GM19463 (cell line): Measurements from ENCODE around the gene TMEM256.

ENCODE experiments used
- ATAC-seq: cut with Tn5 transposase; IDR thresholded peaks from one replicate; pipeline ENCODE4 v1.9.1; 2021; ENCODE audit warnings: mild to moderate bottlenecking, moderate library complexity; ENCODE audit not compliant: unreplicated experiment

The TMEM256 gene

DNA sequence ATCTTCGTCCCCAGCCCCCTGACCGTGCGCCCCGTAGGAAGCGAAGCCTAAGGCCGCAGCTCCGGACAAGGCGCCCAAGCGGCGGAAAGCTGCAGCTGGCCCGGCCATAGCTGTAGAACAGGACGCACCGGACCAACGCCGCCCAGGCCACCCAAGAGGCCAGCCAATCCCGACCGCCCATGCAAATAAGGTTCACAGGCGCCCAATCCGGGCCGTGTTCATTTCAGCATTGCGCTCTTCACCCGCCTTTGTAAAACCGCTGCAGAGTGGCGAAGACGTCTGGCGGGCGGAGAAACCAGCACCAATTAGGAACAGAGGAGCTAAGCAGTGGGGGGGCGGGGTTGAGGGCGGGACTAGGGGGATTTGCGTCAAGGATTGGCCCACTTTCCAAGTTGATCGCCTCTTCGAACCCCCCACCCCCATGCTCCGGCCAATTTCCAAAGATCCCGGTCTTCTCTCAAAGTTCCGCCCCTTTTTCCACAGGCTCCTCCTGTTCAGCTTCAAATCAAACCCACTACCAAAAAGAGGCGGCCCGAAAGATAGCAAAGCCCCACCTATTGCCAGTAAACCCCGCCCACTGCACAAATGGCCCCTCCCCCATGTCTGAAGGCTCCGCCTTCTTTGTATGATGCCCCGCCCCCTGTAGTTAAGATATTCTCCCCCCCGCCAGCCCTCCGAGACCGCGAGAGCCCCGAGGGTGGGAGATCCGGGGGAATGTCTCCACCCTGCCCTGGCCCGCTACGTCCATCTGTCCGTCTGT lies at the start of gene TMEM256:
TMEM256 (minus strand) TSS at position 121 of the 760 bp plus-strand sequence; CDS start at position 108, 13 bp downstream.
- peak; percentile 97 for ATAC-seq

DNA sequence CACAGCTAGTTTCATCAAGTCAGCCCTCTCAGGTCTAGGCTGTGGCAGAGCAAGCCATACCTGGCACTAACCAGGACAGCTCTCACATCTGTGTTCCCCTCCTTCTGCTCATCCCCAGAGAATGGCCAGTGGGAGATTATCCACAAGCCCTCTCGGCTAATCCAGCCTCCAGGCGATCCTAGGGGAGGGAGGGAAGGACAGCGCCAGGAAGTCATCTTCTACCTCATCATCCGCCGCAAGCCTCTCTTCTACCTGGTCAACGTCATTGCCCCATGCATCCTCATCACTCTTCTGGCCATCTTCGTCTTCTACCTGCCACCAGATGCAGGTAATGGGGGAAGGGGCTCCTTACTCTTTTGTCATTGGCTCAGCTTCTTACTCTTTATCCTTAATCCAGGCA lies 44.6 kb upstream of the TMEM256 start:
- ATAC-seq: no peak

DNA sequence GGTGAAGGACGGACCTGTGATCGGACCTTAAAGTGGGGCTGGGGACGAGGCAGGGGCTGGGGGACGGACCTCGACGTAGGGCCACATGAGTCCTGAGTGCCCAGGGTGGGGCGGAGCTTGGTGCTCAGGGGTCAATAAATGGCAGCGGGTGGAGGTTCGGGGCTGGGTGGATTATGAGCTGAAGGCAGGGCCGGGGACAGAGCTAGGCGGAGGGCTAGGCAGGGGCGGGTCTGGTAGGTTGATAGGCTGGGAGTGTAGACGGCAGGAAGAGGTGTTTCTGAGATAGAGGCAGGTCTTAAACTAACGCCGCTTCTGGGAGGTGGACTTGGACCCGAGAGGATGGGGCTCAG lies 41.7 kb upstream of the TMEM256 start:
- ATAC-seq: no peak

- no peak for ATAC-seq
These were observed 41.1 kb upstream of the TMEM256 start, which contains the start of gene CHRNB1 for GRCh38 chr17:7444682-7445618. TSS of gene CHRNB1 (plus strand) at chr17:7445061. CDS start at chr17:7445128, 67 bp downstream.

GRCh38 chr17:7443499-7444485 lies 39.9 kb upstream of the TMEM256 start:
- no peak for ATAC-seq

DNA sequence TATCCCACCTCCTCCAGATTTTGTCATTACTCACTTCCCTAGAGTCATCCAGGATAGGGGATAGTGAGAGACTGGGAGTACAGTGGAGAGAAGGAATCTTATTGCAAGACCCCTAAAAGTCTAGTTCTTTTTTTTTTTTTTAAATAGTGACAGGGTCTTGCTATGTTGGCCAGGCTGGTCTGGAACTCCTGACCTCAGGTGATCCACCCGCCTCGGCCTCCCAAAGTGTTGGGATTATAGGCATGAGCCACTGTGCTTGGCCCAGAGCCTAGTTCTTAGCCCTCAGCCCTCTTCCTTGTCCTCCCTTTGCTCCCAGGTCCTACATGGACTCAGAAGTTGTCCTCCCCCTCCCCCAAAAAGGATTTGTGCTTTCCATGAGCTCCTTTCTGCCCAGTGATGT lies 38.2 kb upstream of the TMEM256 start:
- ATAC-seq: no peak

GRCh38 chr17:7441266-7441665 lies 37.4 kb upstream of the TMEM256 start:
- ATAC-seq: no peak

- ATAC-seq: no peak
These were observed 36.9 kb upstream of the TMEM256 start for GRCh38 chr17:7440834-7441195.

DNA sequence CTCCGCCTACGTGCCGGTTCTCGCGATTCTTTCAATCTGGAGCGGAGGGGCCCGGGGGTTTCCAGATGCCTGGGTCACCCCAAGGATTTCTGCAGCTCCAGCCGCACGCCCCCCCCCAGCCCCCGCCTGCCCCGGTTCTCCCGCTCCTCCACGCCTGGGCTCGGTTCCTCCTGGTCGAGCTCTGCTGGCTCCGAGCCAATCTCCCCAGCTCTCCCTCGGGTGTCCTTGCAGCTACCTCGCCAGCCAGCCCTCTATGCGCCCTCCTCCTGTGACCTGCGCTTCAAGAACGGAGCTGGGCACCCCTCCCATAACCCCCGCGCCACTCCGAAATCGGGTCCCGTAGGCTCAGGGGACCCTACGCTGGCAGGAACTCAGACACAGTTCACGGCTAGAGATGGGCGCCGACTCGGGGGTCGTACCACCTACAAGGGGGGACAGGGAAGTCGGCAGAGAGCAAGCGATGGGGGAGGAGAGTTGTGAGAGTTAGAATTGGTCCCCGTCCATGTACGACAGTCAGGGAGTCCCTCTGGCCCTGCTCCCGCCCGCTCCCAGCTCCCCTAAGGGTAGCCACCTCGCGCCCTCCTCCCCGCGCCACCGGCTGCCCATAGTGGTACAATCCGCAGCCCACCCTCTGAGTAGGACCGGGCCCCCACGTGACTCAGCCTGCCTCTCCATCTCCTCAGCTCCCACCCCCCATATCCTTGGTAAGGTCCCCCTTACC lies 36.4 kb upstream of the TMEM256 start:
- ATAC-seq: no peak

- ATAC-seq: no peak
These were observed 35.7 kb upstream of the TMEM256 start, which contains the start of gene FGF11 for GRCh38 chr17:7439462-7440112. TSS of gene FGF11 (plus strand) at chr17:7439512. CDS start at chr17:7439621, 109 bp downstream.

DNA sequence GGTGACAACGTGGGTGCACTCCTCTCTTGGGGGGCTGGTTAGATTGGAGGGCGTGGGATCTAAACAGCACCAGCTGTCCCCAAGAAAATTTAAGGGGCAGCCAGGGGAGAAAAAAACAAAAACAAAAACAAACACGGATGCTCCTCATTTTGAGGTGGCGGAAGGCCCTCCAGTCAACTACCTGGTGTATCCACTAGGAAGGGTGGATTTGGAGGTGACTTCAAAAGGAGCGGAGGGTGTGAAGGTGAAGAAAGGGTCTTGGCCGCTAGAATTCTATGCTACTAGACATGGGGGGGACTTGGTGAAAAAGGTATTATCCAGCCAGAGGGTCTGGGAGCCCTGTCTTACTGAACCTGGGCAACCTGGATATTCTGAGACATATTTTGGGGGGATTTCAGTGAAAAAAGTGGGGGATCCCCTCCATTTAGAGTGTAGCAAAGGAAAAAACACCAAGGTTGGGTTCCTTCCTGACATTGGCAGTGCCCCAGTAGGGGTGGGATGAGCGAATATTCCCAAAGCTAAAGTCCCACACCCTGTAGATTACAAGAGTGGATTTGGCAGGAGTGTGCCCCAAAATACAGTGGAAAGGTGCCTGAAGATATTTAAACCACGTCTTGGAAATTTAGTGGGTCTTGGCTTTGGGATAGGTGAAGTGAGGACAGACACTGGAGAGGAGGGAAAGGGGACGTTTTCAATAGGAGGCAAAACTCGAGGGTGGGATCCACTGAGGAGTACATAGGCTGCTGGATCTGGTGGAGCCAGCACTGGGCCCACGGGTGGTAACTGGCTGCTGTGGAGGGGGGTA lies 35.0 kb upstream of the TMEM256 start:
- no peak for ATAC-seq

DNA sequence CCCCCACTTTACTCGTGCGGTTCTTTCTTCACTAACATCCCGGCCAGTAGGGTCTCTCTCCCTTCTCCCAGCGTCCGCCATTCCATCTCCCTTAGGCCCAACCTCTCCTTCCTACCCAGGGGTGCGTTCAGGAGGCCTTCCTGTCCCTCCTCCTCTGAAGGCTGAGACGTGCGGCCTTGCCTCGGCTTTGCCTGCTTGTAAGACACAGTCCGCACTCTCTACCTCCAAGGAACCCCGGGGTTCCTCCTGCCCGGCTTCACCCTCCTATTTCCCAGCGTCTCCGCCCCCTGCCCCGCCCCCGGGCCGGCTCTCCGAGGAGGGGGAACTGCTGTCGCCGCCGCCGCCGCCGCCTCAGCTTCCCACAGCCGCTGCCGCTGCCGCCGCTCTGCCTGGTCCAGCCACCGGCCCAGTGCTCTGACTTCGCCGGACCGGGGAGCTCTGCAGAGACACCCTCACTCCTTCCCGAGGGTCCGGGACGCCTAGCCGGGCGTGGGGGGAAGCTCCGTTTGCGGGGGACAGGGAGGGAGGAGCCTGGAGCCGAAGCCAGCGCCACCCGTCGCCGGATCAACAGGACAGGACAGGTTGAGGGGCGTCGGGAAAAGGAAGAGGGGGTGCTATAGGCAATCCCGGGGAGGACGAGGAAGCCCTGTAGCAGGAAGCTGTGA lies 34.2 kb upstream of the TMEM256 start:
- no peak for ATAC-seq

- ATAC-seq: no peak
These were observed 33.5 kb upstream of the TMEM256 start for GRCh38 chr17:7437369-7437863.

DNA sequence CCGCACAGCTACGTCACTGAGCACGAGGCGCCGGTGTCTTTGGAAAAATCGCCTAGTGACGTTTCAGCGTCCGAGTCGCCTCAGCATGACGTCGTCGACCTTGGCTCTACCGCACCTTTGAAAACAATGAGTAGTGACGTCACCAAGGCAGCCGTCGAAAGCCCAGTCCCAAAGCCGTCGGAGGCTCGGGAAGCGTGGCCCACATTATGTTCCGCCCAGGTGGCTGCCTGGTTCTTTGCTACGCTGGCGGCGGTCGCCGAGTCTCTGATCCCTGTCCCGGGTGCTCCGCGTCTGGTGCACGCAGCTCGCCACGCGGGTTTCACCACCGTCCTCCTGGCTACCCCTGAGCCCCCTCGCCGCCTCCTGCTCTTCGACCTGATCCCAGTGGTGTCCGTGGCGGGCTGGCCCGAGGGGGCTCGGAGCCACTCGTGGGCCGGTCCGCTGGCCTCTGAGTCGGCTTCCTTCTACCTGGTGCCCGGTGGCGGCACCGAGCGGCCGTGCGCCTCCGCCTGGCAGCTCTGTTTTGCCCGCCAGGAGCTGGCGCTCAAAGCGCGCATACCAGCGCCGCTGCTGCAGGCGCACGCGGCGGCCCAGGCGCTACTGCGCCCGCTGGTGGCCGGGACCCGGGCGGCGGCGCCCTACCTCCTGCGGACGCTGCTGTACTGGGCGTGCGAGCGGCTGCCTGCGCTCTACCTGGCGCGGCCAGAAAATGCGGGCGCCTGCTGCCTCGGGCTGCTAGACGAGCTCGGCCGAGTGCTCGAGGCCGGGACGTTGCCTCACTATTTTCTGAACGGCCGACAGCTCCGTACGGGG lies 32.9 kb upstream of the TMEM256 start:
- ATAC-seq: no peak

DNA sequence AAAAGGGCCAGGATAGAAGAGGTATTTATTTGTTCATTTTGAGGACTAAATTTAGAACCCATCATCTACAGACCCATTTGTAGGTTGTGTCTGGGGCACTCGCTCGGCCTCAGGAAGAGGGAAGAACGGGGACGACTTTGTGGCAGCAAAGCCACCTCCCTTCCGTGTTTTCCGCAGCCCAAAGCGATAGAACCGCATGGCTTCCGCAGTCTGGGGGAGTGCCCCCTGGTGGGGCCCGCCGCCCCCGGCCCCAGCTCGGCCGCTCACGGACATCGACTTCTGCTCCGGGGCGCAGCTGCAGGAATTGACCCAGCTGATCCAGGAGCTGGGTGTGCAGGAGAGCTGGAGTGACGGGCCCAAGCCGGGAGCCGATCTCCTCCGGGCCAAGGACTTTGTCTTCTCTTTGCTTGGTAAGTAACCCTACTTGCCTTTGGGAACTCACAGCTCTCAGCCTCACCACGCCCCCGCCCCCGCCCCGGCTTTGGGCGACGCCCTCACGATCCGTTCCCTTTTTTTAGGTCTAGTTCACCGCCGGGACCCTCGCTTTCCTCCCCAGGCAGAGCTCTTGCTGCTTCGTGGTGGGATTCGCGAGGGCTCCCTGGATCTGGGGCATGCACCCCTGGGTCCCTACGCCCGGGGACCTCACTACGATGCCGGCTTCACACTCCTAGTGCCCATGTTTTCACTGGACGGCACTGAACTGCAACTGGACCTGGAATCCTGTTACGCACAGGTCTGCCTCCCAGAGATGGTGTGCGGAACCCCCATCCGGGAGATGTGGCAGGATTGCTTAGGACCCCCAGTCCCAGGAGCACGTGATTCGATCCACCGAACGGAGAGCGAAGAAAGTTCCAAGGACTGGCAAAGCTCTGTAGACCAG lies 32.0 kb upstream of the TMEM256 start:
- no peak for ATAC-seq

DNA sequence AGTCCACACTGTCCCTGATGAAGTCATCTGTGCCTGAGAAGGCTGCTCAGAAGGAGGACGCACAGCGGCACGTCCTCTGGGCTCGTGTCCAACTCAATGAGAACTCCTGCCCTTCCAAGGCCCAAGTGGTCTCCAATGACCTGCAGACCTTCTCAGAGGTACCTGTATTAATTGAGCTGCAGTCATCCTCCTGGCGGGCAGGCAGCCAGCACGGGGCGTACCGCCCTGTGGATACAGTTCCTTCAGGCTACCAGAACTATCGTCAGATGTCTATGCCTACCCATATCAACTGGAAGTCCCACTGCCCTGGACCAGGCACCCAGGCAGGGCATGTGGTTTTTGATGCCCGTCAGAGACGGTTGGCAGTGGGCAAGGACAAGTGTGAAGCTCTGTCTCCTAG lies 28.4 kb upstream of the TMEM256 start:
- no peak for ATAC-seq
